ENCODE data around the gene FIGLA. TPM values are rescaled to one million over a fixed set of nuclear protein-coding genes. Genes with fewer than 3 reads are reported as not detected.

The FIGLA gene
- total and polyA plus RNA-seq, 2 experiments from 2014 or later = not detected

GRCh38 chr2:70828115-70828514 is 37.7 kb upstream of the FIGLA start (continued):
- TF ChIP-seq JUNB (IDR thresholded peaks at IDR 0.05; ENCODE audit: unreplicated experiment) (no peak), REST (IDR thresholded peaks at IDR 0.05; ENCODE audit: unreplicated experiment) (no peak), STAT1 (IDR thresholded peaks at IDR 0.05; ENCODE audit: unreplicated experiment) (no peak), CREB1 (CRISPR knock-in tag; IDR thresholded peaks at IDR 0.05; ENCODE audit: low read depth) (no peak), EZH2 (IDR thresholded peaks at IDR 0.05; ENCODE audit: low read depth, unreplicated experiment) (no peak), CTCF (conservative IDR thresholded peaks at IDR 0.05; ENCODE audit: low read depth in 2 of 2) (no peak)

GRCh38 chr2:70827388-70827787 is 36.9 kb upstream of the FIGLA start:
- Histone ChIP-seq H3K36me3 (ENCODE audit: insufficient read depth) (no peaks in the 10 kb centered on the region), H3K79me2 (replicated peaks; ENCODE audit: insufficient read depth) (no peaks in the 10 kb centered on the region), H4K20me1 (replicated peaks; ENCODE audit: insufficient read depth) (no peaks in the 10 kb centered on the region), H3K4me3 (no peak overlapping the region), H3K4me1 (ENCODE audit: insufficient read depth) (peaks cover 13% of the 10 kb centered on the region), H3K4me2 (no peak overlapping the region), H3K27ac (ENCODE audit: low read depth) (no peak overlapping the region), H2AFZ (no peak overlapping the region), H3K9me2 (ENCODE audit: insufficient read depth) (no peaks in the 10 kb centered on the region; the same call in 1 of the 2 replicates), H3F3A (replicated peaks; ENCODE audit: low read depth) (no peaks in the 10 kb centered on the region), H3K27me3 (ENCODE audit: insufficient read depth) (no peaks in the 10 kb centered on the region)
- ATAC-seq = no peak
- DNase-seq (ENCODE audit: low spot score) = no peak
- Mint-ChIP-seq H3K4me3 (no peak overlapping the region), H3K36me3 (ENCODE audit: low read depth) (no peaks in the 10 kb centered on the region), H3K9me3 (peaks cover 3% of the 10 kb centered on the region; the same call in 1 of the 3 replicates), H3K4me1 (peaks cover 19% of the 10 kb centered on the region), H3K27me3 (ENCODE audit: insufficient read depth, low read depth, poor library complexity) (peaks cover 17% of the 10 kb centered on the region), H3K27ac (no peak overlapping the region)
- TF ChIP-seq ZNF462 (CRISPR knock-in tag; IDR thresholded peaks at IDR 0.05) = no peak
- no peak for TF ChIP-seq ZNF331 (CRISPR knock-in tag; IDR thresholded peaks at IDR 0.05; ENCODE audit: low read depth)
- no peak for TF ChIP-seq JUNB (IDR thresholded peaks at IDR 0.05; ENCODE audit: unreplicated experiment)

Data from GM23338 (cell line).